NCI-H146 treated with DMSO at 0.1 percent for 48 hours (cell line): ENCODE data around the gene DUOXA2.
"Not testable (repeated sequence)": the region's sequence is repeated elsewhere in the genome, so short reads cannot be mapped to it uniquely, and the experiment has no call there.

Experiments
- DNase-seq: peaks from one replicate; lab custom pipeline; 2025; ENCODE audit not compliant: unreplicated experiment; lab: John Stamatoyannopoulos, UW

Gene DUOXA2

GRCh38 chr15:45114076-45114750 lies at the start of gene DUOXA2, which contains the start of gene DUOX2:
TSS of gene DUOXA2 (plus strand) at chr15:45114326. CDS start at chr15:45114606, 280 bp downstream.
TSS of gene DUOX2 (minus strand) at chr15:45114172. CDS start at chr15:45113411, 761 bp downstream.
- DNase-seq = no peak

GRCh38 chr15:45064386-45064785 lies 49.7 kb upstream of the DUOXA2 start:
- no peak for DNase-seq

- not testable (repeated sequence) for DNase-seq
Measured at GRCh38 chr15:45069942-45070360, 44.2 kb upstream of the DUOXA2 start.

GRCh38 chr15:45073602-45074001 lies 40.5 kb upstream of the DUOXA2 start:
- not testable (repeated sequence) for DNase-seq

GRCh38 chr15:45075440-45076320 lies 38.4 kb upstream of the DUOXA2 start:
- DNase-seq = not testable (repeated sequence)

- DNase-seq = not testable (repeated sequence)
Measured at GRCh38 chr15:45077391-45077790, 36.7 kb upstream of the DUOXA2 start.

GRCh38 chr15:45079201-45079600 lies 34.9 kb upstream of the DUOXA2 start:
- DNase-seq = not testable (repeated sequence)

- not testable (repeated sequence) for DNase-seq
Measured at GRCh38 chr15:45079628-45080246, 34.4 kb upstream of the DUOXA2 start.

GRCh38 chr15:45080593-45080992 lies 33.5 kb upstream of the DUOXA2 start:
- not testable (repeated sequence) for DNase-seq

GRCh38 chr15:45082412-45082811 lies 31.7 kb upstream of the DUOXA2 start:
- not testable (repeated sequence) for DNase-seq

GRCh38 chr15:45083223-45083622 lies 30.9 kb upstream of the DUOXA2 start:
- peak; percentile 41 for DNase-seq

GRCh38 chr15:45084163-45084562 lies 30.0 kb upstream of the DUOXA2 start:
- no peak for DNase-seq

- DNase-seq = no peak
Measured at GRCh38 chr15:45087513-45087912, 26.6 kb upstream of the DUOXA2 start.

GRCh38 chr15:45088801-45089711 lies 25.1 kb upstream of the DUOXA2 start:
- no peak for DNase-seq

- DNase-seq = no peak
Measured at GRCh38 chr15:45089712-45090373, 24.3 kb upstream of the DUOXA2 start.

GRCh38 chr15:45091161-45091560 lies 23.0 kb upstream of the DUOXA2 start:
- no peak for DNase-seq

GRCh38 chr15:45091576-45091975 lies 22.6 kb upstream of the DUOXA2 start:
- no peak for DNase-seq

GRCh38 chr15:45093013-45093412 lies 21.1 kb upstream of the DUOXA2 start:
- DNase-seq = no peak

GRCh38 chr15:45093622-45094357 lies 20.3 kb upstream of the DUOXA2 start:
- DNase-seq = no peak
